LNCaP clone FGC (cell line): ENCODE results near the gene ZBTB9.

Experiments used
- DNase-seq: peaks from one replicate; pipeline ENCODE4 v3.0.0-alpha.2; 2011; ENCODE audit warnings: low read depth
- H3K4me3 ChIP-seq: 2 replicates; pipeline ENCODE4 v1.5.1; 2011; ENCODE audit warnings: mild to moderate bottlenecking, low read depth, low read length, control low read depth
- TF ChIP-seq, protein P1 (sequence below): IDR thresholded peaks from 2 replicates; pipeline ENCODE4 v1.5.1; 2012; ENCODE audit warnings: mild to moderate bottlenecking; ENCODE audit not compliant: control insufficient read depth, insufficient read depth; ENCODE audit errors: extremely low read depth

The ZBTB9 gene

GRCh38 chr6:33416386-33417127 lies 37.8 kb upstream of the ZBTB9 start:
- DNase-seq, result no peak
- TF ChIP-seq, protein P1, sequence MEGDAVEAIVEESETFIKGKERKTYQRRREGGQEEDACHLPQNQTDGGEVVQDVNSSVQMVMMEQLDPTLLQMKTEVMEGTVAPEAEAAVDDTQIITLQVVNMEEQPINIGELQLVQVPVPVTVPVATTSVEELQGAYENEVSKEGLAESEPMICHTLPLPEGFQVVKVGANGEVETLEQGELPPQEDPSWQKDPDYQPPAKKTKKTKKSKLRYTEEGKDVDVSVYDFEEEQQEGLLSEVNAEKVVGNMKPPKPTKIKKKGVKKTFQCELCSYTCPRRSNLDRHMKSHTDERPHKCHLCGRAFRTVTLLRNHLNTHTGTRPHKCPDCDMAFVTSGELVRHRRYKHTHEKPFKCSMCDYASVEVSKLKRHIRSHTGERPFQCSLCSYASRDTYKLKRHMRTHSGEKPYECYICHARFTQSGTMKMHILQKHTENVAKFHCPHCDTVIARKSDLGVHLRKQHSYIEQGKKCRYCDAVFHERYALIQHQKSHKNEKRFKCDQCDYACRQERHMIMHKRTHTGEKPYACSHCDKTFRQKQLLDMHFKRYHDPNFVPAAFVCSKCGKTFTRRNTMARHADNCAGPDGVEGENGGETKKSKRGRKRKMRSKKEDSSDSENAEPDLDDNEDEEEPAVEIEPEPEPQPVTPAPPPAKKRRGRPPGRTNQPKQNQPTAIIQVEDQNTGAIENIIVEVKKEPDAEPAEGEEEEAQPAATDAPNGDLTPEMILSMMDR, result no peak
- peak overlapping the region; percentile 99 for H3K4me3 ChIP-seq

DNA sequence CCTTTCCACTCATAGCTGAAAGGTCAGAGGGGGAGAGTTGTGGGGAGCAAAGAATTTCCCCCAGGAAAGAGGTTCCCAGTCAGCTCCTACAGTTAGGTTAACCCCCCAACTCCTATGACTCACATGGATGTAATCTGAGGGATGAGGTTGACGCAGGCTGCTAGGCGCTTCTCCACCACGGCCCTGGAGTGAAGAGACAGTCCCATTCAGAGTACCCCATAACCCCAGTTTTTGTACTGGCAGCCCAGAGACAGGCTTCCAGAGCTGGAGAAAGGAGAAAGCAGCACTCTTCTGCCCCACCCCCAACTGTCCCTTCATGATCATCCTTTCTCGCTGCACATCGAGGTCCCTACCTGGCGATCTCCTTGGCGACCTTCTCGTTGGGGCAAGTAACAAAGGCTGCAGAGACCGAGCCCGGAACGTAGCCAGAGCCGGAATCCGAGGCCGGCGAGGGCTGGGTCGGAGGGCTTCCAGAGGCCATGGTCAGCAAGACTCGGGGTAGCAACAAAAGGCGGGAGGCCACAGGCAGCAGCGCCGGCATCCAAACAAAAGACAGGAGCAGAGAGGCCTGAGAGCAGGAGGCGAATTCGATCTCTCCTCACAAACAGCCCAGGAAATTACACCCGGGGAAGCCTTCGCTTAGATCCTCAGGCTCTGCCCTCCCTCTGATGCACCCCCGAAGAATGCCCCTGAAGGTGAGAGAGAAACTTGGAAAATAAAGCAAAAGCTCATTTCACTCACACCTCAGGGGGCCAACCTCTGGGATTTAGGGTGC lies 37.1 kb upstream of the ZBTB9 start:
- H3K4me3 ChIP-seq, result peak overlapping the region; percentile 99
- TF ChIP-seq, protein P1, result no peak
- no peak for DNase-seq

- DNase-seq, result peak; percentile 99
- peak within 1 kb of the TSS; percentile 99 for H3K4me3 ChIP-seq
- TF ChIP-seq, protein P1, result peak; percentile 42
Observed at GRCh38 chr6:33417903-33418689, 36.3 kb upstream of the ZBTB9 start, which contains the start of gene CUTA. Gene CUTA, minus strand, starts transcription at chr6:33418107. Its CDS starts 107 bp downstream, at chr6:33418000.

GRCh38 chr6:33418690-33419291 lies 35.6 kb upstream of the ZBTB9 start:
- peak overlapping the region; percentile 99 for H3K4me3 ChIP-seq
- DNase-seq, result no peak
- TF ChIP-seq, protein P1, result no peak

DNA sequence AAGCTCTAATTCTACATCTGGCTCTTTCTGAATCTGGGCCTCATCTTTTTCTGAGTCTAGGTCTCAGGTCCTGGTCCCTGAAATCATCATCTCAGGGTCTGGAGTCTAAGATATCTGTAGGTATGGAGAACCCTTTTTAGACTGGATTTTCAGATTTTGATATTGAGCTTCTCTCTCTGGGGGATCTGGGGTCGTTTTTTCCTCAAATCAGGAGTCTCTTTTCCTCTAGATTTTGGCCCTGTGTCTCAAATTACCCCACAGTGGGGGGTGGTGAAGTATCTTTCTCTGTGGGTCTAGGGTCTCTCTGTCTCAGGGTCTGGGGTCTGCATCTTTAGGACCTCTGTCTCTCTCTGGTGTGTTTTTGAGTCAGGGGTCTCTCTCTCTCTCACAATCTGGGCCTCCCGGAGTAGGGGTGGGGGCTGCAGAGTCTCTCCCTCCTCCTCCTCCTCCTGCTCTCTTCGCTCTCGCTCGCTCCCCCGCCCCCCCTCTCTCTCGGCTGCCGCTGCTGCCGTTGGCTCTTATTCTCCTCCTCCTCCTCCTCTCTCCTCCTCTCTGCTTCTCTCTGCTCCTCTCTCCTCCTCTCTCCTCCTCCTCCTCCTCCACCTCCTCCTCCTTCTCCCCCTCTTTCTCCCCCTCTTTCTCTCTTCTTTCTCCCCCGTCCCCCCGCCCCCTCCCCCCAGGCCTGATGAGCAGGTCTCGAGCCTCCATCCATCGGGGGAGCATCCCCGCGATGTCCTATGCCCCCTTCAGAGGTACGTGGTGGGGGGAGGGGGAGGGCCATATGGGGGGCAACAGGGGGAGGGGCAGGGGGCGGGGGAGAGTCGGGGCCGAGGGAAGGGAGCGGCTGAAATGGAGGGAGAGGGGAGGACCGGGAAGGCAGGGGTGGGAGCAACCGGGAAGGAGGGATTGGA lies 34.5 kb upstream of the ZBTB9 start, which contains the start of gene SYNGAP1:
Gene SYNGAP1, plus strand, starts transcription at position 486 of the 911 bp plus-strand sequence. Its CDS starts 200 bp downstream, at position 686.
- TF ChIP-seq, protein P1, result no peak
- no peak within 1 kb of the TSS for H3K4me3 ChIP-seq
- no peak for DNase-seq
